NT2/D1 (cell line): ENCODE data around the gene CRNKL1.

Source experiments
- SUZ12 ChIP-seq: IDR thresholded peaks from 2 replicates; pipeline ENCODE4 v1.6.1; 2011; ENCODE audit not compliant: insufficient read length, insufficient read depth; ENCODE audit errors: extremely low read depth
- YY1 ChIP-seq: IDR thresholded peaks from 2 replicates; pipeline ENCODE4 v1.6.1; 2011; ENCODE audit not compliant: insufficient read length, insufficient read depth
- ZNF274 ChIP-seq: IDR thresholded peaks from 2 replicates; pipeline ENCODE4 v1.6.1; 2011; ENCODE audit warnings: mild to moderate bottlenecking, low read depth, low read length

DNA sequence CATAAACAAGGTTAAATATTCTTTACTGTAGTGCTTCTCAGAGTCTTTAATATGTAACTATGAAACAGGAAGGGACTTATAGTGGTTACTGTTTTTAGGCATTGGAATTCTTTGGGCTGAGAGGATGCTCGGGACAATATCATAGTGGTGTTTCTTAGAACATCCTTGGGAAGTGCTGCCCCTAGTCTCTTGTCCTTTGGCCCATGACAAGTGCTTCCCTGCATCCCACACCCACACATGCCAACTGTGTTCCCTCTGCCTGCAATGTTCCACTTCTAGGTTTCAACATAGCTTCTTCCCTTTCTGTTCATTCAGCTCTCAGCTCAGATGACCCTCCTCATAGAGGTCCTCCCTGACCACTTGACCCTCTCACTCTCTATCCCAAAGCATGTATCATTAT, 37.7 kb upstream of the CRNKL1 start:
- no peak for TF ChIP-seq YY1
- no peak for TF ChIP-seq ZNF274
- TF ChIP-seq SUZ12, result no peak
